ENCODE data around the gene COL11A1. TPM values are rescaled to one million over a fixed set of nuclear protein-coding genes. Genes with fewer than 3 reads are reported as not detected.

COL11A1 gene
- total and polyA plus RNA-seq, 2 experiments from 2014 or later, result 12.3 to 12.5 TPM

DNA sequence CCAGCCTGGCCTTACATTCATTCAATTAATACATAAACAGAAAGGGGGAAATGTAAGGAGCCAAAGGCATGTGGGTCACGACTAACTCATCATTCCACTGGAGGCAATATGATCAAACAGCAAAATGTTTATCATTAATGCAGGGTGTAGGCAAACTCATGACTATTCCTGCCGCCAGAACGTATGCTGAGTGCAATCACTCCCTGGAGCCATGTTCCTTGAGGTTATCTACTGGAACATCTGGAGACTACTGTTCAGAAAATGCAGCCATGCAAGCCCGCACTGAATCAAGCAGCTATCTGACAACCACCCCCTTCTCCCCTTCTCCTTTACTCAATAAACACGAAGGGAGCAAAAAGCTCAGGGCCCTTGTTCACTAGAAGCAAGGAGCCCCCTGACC, 267.6 kb downstream of the COL11A1 start:
- Mint-ChIP-seq H3K27ac (no peak overlapping the region), H3K36me3 (ENCODE audit: low read depth) (no peaks in the 10 kb centered on the region), H3K4me1 (no peaks in the 10 kb centered on the region), H3K27me3 (ENCODE audit: insufficient read depth, low read depth, poor library complexity) (no peaks in the 10 kb centered on the region), H3K9me3 (no peaks in the 10 kb centered on the region; the same call in 2 of the 3 replicates), H3K4me3 (no peak overlapping the region)
- no peak for TF ChIP-seq EZH2phosphoT487 (IDR thresholded peaks at IDR 0.05; ENCODE audit: unreplicated experiment)
- TF ChIP-seq, protein P1, sequence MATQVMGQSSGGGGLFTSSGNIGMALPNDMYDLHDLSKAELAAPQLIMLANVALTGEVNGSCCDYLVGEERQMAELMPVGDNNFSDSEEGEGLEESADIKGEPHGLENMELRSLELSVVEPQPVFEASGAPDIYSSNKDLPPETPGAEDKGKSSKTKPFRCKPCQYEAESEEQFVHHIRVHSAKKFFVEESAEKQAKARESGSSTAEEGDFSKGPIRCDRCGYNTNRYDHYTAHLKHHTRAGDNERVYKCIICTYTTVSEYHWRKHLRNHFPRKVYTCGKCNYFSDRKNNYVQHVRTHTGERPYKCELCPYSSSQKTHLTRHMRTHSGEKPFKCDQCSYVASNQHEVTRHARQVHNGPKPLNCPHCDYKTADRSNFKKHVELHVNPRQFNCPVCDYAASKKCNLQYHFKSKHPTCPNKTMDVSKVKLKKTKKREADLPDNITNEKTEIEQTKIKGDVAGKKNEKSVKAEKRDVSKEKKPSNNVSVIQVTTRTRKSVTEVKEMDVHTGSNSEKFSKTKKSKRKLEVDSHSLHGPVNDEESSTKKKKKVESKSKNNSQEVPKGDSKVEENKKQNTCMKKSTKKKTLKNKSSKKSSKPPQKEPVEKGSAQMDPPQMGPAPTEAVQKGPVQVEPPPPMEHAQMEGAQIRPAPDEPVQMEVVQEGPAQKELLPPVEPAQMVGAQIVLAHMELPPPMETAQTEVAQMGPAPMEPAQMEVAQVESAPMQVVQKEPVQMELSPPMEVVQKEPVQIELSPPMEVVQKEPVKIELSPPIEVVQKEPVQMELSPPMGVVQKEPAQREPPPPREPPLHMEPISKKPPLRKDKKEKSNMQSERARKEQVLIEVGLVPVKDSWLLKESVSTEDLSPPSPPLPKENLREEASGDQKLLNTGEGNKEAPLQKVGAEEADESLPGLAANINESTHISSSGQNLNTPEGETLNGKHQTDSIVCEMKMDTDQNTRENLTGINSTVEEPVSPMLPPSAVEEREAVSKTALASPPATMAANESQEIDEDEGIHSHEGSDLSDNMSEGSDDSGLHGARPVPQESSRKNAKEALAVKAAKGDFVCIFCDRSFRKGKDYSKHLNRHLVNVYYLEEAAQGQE (IDR thresholded peaks at IDR 0.05; ENCODE audit: unreplicated experiment), result no peak
- no peak for TF ChIP-seq CREB1 (CRISPR knock-in tag; IDR thresholded peaks at IDR 0.05; ENCODE audit: low read depth)
- TF ChIP-seq STAT1 (IDR thresholded peaks at IDR 0.05; ENCODE audit: unreplicated experiment), result no peak
- TF ChIP-seq ZNF331 (CRISPR knock-in tag; IDR thresholded peaks at IDR 0.05; ENCODE audit: low read depth), result no peak
- TF ChIP-seq JUNB (IDR thresholded peaks at IDR 0.05; ENCODE audit: unreplicated experiment), result no peak
- no peak for TF ChIP-seq ZNF462 (CRISPR knock-in tag; IDR thresholded peaks at IDR 0.05)
- TF ChIP-seq POLR2AphosphoS5 (IDR thresholded peaks at IDR 0.05; ENCODE audit: low read depth), result no peak
- TF ChIP-seq, protein P2, sequence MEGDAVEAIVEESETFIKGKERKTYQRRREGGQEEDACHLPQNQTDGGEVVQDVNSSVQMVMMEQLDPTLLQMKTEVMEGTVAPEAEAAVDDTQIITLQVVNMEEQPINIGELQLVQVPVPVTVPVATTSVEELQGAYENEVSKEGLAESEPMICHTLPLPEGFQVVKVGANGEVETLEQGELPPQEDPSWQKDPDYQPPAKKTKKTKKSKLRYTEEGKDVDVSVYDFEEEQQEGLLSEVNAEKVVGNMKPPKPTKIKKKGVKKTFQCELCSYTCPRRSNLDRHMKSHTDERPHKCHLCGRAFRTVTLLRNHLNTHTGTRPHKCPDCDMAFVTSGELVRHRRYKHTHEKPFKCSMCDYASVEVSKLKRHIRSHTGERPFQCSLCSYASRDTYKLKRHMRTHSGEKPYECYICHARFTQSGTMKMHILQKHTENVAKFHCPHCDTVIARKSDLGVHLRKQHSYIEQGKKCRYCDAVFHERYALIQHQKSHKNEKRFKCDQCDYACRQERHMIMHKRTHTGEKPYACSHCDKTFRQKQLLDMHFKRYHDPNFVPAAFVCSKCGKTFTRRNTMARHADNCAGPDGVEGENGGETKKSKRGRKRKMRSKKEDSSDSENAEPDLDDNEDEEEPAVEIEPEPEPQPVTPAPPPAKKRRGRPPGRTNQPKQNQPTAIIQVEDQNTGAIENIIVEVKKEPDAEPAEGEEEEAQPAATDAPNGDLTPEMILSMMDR (conservative IDR thresholded peaks at IDR 0.05; ENCODE audit: low read depth in 2 of 2), result no peak
- TF ChIP-seq NANOG (IDR thresholded peaks at IDR 0.05; ENCODE audit: borderline replicate concordance), result no peak
- TF ChIP-seq EZH2 (IDR thresholded peaks at IDR 0.05; ENCODE audit: low read depth, unreplicated experiment), result no peak
- TF ChIP-seq ETS1 (IDR thresholded peaks at IDR 0.05), result no peak
- TF ChIP-seq ZNF114 (CRISPR knock-in tag; IDR thresholded peaks at IDR 0.05), result no peak
- Histone ChIP-seq H3K4me3 (no peak overlapping the region), H3K9me2 (ENCODE audit: insufficient read depth) (0 out of 2 replicates have a peak, but pooled peaks cover 2% of the 10 kb centered on the region), H3K79me2 (replicated peaks; ENCODE audit: insufficient read depth) (no peaks in the 10 kb centered on the region), H3K36me3 (ENCODE audit: insufficient read depth) (no peaks in the 10 kb centered on the region), H3K4me2 (no peak overlapping the region), H2AFZ (no peak overlapping the region), H3K27me3 (ENCODE audit: insufficient read depth) (no peaks in the 10 kb centered on the region), H3K27ac (ENCODE audit: low read depth) (no peak overlapping the region), H3F3A (replicated peaks; ENCODE audit: low read depth) (no peaks in the 10 kb centered on the region), H4K20me1 (replicated peaks; ENCODE audit: insufficient read depth) (no peaks in the 10 kb centered on the region), H3K4me1 (ENCODE audit: insufficient read depth) (no peaks in the 10 kb centered on the region)
- no peak for ATAC-seq
- DNase-seq (ENCODE audit: low spot score), result no peak

All from GM23338 (cell line).